Smooth muscle cell (in vitro differentiated cells): ENCODE measurements around the gene CCDC77. TPM values are rescaled to one million over a fixed set of nuclear protein-coding genes. Genes with fewer than 3 reads are reported as not detected.
A peak's percentile ranks its signal among the peaks of the same experiment; 100 is the strongest.
"Not testable (repeated sequence)": the region's sequence is repeated elsewhere in the genome, so short reads cannot be mapped to it uniquely, and the experiment has no call there.

Source experiments
- DNase-seq: peaks from one replicate; lab custom pipeline; 2025; ENCODE audit not compliant: unreplicated experiment; lab: John Stamatoyannopoulos, UW
- H2AFZ ChIP-seq: fragments of 200-600 bp; sonication (generic); 2 replicates; pipeline ENCODE4 v1.6.0; 2016; ENCODE audit warnings: antibody characterized with exemption, low read depth, mild to moderate bottlenecking
- H3F3A ChIP-seq: fragments of 200-600 bp; sonication (generic); 2 replicates; pipeline ENCODE4 v1.6.0; 2017; ENCODE audit warnings: antibody characterized with exemption, low read depth
- H3K27ac ChIP-seq: fragments of 200-600 bp; sonication (generic); 2 replicates; pipeline ENCODE4 v1.5.1; 2016; ENCODE audit warnings: low read depth, mild to moderate bottlenecking
- H3K27me3 ChIP-seq: fragments of 200-600 bp; sonication (generic); 2 replicates; pipeline ENCODE4 v1.6.1; 2016; ENCODE audit warnings: low read depth, mild to moderate bottlenecking
- H3K36me3 ChIP-seq: fragments of 200-600 bp; sonication (generic); 2 replicates; pipeline ENCODE4 v1.5.1; 2016; ENCODE audit warnings: low read depth
- H3K4me1 ChIP-seq: fragments of 200-600 bp; sonication (generic); 2 replicates; pipeline ENCODE4 v1.5.1; 2016; ENCODE audit warnings: low read depth
- H3K4me2 ChIP-seq: fragments of 200-600 bp; sonication (generic); 2 replicates; pipeline ENCODE4 v1.6.0; 2016; ENCODE audit warnings: mild to moderate bottlenecking
- H3K4me3 ChIP-seq: fragments of 200-600 bp; sonication (generic); 2 replicates; pipeline ENCODE4 v1.5.1; 2016; ENCODE audit warnings: mild to moderate bottlenecking
- H3K79me2 ChIP-seq: fragments of 200-600 bp; sonication (generic); 2 replicates; pipeline ENCODE4 v1.6.0; 2016; ENCODE audit warnings: low read depth, mild to moderate bottlenecking
- H3K9ac ChIP-seq: fragments of 200-600 bp; sonication (generic); 2 replicates; pipeline ENCODE4 v1.6.0; 2016; ENCODE audit warnings: low read depth
- H3K9me3 ChIP-seq: fragments of 200-600 bp; sonication (generic); replicated peaks from 2 replicates; pipeline ENCODE4 v1.5.1; 2016; ENCODE audit warnings: low read depth
- H4K20me1 ChIP-seq: fragments of 200-600 bp; sonication (generic); 2 replicates; pipeline ENCODE4 v1.6.0; 2016; ENCODE audit warnings: low read depth
- WGBS: methylation state at CpG from one replicate; pipeline ENCODE4 v1.1.7; 2016; ENCODE audit warnings: low lambda C conversion rate; 5-methylcytosine and 5-hydroxymethylcytosine counted together
- polyA plus RNA-seq: library from polyadenylated mRNA; unstranded; fragments of >200 nt; fragmentation: Nextera tagmentation; extraction: Ambion mirVana; gene quantifications from 2 replicates; pipeline ENCODE4 v1.2.1, GENCODE V29; 2016
- total RNA-seq: library from RNA; depleted of rRNA; stranded (reverse); fragments of >200 nt; gene quantifications from 2 replicates; pipeline ENCODE4 v1.2.3, GENCODE V29; 2014
- TF ChIP-seq, protein P1 (sequence below): fragments of 200-600 bp; sonication (generic); IDR thresholded peaks from 2 replicates; pipeline ENCODE4 v1.5.1; 2017; ENCODE audit warnings: borderline replicate concordance, mild to moderate bottlenecking, antibody characterized with exemption; ENCODE audit not compliant: insufficient read depth, poor library complexity, severe bottlenecking

Gene CCDC77
- total and polyA plus RNA-seq, 2 experiments from 2014 or later = 7.8 to 13.9 TPM

DNA sequence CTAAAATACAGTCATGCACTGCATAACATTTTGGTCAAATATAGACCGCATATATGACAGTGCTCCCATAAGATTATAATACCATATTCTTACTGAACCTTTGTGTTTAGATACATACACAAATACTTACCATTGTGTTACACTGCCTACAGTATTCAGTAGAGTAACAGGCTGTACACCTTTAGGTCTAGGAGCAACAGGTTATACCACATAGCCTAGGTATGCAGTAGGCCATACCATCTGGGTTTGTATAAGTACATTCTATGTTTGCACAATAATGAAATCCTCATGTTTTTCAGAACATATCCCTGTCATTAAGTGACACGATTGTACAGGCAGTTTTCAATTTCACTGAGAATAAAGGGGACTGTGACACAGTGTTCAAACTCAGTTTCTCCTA, 34.6 kb upstream of the CCDC77 start:
- H3K4me2 ChIP-seq = no peak overlapping the region
- WGBS = 93% methylated on average over 2 of the region's 2 CpGs
- H3K4me3 ChIP-seq = no peak overlapping the region
- H4K20me1 ChIP-seq = peaks cover 13% of the 10 kb centered on the region
- DNase-seq = no peak
- H3K36me3 ChIP-seq = peaks cover 55% of the 10 kb centered on the region
- no peaks in the 10 kb centered on the region for H3K4me1 ChIP-seq
- TF ChIP-seq, protein P1, sequence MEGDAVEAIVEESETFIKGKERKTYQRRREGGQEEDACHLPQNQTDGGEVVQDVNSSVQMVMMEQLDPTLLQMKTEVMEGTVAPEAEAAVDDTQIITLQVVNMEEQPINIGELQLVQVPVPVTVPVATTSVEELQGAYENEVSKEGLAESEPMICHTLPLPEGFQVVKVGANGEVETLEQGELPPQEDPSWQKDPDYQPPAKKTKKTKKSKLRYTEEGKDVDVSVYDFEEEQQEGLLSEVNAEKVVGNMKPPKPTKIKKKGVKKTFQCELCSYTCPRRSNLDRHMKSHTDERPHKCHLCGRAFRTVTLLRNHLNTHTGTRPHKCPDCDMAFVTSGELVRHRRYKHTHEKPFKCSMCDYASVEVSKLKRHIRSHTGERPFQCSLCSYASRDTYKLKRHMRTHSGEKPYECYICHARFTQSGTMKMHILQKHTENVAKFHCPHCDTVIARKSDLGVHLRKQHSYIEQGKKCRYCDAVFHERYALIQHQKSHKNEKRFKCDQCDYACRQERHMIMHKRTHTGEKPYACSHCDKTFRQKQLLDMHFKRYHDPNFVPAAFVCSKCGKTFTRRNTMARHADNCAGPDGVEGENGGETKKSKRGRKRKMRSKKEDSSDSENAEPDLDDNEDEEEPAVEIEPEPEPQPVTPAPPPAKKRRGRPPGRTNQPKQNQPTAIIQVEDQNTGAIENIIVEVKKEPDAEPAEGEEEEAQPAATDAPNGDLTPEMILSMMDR = no peak
- H2AFZ ChIP-seq = no peak overlapping the region
- H3K9ac ChIP-seq = no peak overlapping the region
- H3F3A ChIP-seq = no peaks in the 10 kb centered on the region
- peaks cover 27% of the 10 kb centered on the region for H3K79me2 ChIP-seq
- peaks cover 4% of the 10 kb centered on the region for H3K9me3 ChIP-seq
- H3K27ac ChIP-seq = no peak overlapping the region
- H3K27me3 ChIP-seq = no peaks in the 10 kb centered on the region

DNA sequence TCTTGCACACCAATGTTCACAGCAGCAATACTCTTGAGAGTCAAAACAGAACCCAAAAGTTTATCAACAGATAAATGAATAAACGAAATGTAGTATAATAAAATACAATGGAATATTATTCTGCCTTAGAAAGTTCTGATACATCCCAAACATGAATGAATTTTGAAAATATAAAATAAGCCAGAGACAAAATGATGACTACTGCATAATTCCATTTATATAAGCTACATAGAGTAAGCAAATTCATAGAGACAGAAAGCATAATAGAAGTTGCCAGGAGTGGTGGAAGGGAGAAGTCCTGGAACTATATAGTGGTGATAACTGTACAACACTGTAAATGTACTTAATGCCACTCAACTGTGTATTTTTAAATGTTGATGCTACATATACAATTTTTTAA, 33.5 kb upstream of the CCDC77 start:
- H3K79me2 ChIP-seq = peaks cover 25% of the 10 kb centered on the region
- 98% methylated on average over 1 of the region's 1 CpG for WGBS
- peaks cover 4% of the 10 kb centered on the region for H3K9me3 ChIP-seq
- no peaks in the 10 kb centered on the region for H3K4me1 ChIP-seq
- H2AFZ ChIP-seq = no peak overlapping the region
- no peak for DNase-seq
- H3K4me3 ChIP-seq = no peak overlapping the region
- no peak overlapping the region for H3K27ac ChIP-seq
- TF ChIP-seq, protein P1 = no peak
- no peaks in the 10 kb centered on the region for H3F3A ChIP-seq
- H3K36me3 ChIP-seq = peaks cover 45% of the 10 kb centered on the region
- H3K27me3 ChIP-seq = no peaks in the 10 kb centered on the region
- H4K20me1 ChIP-seq = peaks cover 5% of the 10 kb centered on the region
- H3K9ac ChIP-seq = no peak overlapping the region
- H3K4me2 ChIP-seq = no peak overlapping the region

DNA sequence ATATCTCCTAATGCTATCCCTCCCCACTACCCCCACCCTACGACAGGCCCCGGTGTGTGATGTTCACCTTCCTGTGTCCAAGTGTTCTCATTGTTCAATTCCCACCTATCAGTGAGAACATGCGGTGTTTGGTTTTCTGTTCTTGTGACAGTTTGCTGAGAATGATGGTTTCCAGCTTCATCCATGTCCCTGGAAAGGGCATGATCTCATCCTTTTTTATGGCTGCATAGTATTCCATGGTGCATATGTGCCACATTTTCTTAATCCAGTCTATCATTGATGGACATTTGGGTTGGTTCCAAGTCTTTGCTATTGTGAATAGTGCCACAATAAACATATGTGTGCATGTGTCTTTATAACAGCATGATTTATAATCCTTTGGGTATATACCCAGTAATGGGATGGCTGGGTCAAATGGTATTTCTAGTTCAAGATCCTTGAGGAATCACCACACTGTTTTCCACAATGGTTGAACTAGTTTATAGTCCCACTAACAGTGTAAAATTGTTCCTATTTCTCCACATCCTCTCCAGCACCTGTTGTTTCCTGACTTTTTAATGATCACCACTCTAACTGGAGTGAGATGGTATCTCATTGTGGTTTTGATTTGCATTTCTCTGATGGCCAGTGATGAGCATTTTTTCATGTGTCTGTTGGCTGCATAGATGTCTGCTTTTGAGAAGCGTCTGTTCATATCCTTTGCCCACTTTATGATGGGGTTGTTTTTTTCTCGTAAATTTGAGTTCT, 30.5 kb upstream of the CCDC77 start:
- not testable (repeated sequence) for H3K79me2 ChIP-seq, H3K9me3 ChIP-seq, H3K27me3 ChIP-seq, DNase-seq, H3K9ac ChIP-seq, H3K27ac ChIP-seq, H2AFZ ChIP-seq, H3K4me1 ChIP-seq, H4K20me1 ChIP-seq, H3K4me2 ChIP-seq, H3K4me3 ChIP-seq, H3F3A ChIP-seq
- 100% methylated on average over 5 of the region's 5 CpGs for WGBS
- peaks cover 38% of the 10 kb centered on the region for H3K36me3 ChIP-seq

DNA sequence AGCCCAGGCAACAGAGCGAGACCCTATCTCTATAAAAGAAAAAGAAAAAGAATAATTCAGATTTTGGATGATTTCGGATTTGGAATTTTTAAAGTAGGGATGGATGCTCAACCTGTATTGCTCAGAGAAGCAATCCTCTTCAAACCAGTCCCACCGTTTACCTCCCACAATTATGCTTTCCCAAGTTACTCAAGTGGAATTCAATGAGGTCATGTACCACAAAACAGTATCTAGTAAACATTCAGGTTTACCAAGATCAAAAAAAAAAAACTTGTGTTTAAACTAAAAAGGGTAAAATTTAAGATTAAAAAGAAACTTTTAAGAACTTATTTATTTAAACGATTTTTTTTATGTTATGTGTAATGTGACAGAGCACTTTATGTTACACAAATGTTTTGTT, 14.8 kb upstream of the CCDC77 start:
- Histone ChIP-seq H4K20me1 (peaks cover 60% of the 10 kb centered on the region), H3K36me3 (peaks cover 18% of the 10 kb centered on the region), H3F3A (no peaks in the 10 kb centered on the region), H3K4me1 (peaks cover 23% of the 10 kb centered on the region), H3K79me2 (peaks cover 67% of the 10 kb centered on the region), H3K9ac (peak overlapping the region; percentile 98), H3K4me2 (peak overlapping the region; percentile 99), H2AFZ (no peak overlapping the region), H3K9me3 (no peaks in the 10 kb centered on the region), H3K27me3 (no peaks in the 10 kb centered on the region), H3K27ac (peak overlapping the region; percentile 98), H3K4me3 (peak overlapping the region; percentile 96)
- TF ChIP-seq, protein P1 = no peak
- no peak for DNase-seq
- 72% methylated on average over 4 of the region's 4 CpGs for WGBS
